Measurements from ENCODE around the gene CEP76.

DNA sequence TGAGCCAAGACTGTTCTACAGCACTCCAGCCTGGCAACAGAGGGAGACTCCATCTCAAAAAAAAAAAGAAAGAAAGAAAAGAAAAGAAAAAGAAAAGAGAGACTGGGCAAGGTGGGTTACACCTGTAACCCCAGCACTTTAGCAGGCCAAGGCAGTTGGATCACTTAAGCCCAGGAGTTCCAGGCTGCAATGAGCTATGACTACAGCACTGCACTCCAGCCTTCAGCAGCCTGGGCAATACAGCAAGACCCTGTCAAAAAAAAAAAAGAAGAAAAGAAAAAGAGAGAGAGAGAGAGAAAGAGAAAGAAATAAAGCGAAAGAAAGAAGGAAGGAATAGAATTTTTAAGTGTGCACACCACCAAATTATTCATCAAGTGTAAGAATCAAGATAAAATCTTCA, 47.6 kb downstream of the CEP76 start:
- no peak for TF ChIP-seq EZH2 (IDR thresholded peaks at IDR 0.05; ENCODE audit: borderline replicate concordance, low read depth, low read length, severe bottlenecking)
- TF ChIP-seq, protein P1, sequence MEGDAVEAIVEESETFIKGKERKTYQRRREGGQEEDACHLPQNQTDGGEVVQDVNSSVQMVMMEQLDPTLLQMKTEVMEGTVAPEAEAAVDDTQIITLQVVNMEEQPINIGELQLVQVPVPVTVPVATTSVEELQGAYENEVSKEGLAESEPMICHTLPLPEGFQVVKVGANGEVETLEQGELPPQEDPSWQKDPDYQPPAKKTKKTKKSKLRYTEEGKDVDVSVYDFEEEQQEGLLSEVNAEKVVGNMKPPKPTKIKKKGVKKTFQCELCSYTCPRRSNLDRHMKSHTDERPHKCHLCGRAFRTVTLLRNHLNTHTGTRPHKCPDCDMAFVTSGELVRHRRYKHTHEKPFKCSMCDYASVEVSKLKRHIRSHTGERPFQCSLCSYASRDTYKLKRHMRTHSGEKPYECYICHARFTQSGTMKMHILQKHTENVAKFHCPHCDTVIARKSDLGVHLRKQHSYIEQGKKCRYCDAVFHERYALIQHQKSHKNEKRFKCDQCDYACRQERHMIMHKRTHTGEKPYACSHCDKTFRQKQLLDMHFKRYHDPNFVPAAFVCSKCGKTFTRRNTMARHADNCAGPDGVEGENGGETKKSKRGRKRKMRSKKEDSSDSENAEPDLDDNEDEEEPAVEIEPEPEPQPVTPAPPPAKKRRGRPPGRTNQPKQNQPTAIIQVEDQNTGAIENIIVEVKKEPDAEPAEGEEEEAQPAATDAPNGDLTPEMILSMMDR (IDR thresholded peaks at IDR 0.05; ENCODE audit: borderline replicate concordance, extremely low read depth, low read length, poor library complexity, severe bottlenecking), result no peak

Data from DND-41 (cell line).